ENCODE data around the gene RNF181.
"Not testable (repeated sequence)": the region's sequence is repeated elsewhere in the genome, so short reads cannot be mapped to it uniquely, and the experiment has no call there.

RNF181 gene

DNA sequence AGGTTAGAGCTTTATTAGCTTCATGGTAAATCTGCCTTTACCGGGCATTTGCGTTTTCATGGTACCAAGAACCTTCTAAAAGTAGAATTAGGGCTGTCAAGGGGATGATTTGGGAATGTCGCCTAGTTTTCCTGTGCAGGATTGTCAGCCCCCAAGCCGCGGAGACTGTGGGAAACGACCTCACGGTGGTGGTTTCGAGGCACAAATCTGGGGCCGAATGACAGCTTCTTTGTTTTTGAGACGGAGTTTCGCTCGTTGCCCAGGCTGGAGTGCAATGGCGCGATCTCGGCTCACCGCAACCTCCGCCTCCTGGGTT lies 19.8 kb downstream of the RNF181 start (continued):
- TF ChIP-seq, protein P1, sequence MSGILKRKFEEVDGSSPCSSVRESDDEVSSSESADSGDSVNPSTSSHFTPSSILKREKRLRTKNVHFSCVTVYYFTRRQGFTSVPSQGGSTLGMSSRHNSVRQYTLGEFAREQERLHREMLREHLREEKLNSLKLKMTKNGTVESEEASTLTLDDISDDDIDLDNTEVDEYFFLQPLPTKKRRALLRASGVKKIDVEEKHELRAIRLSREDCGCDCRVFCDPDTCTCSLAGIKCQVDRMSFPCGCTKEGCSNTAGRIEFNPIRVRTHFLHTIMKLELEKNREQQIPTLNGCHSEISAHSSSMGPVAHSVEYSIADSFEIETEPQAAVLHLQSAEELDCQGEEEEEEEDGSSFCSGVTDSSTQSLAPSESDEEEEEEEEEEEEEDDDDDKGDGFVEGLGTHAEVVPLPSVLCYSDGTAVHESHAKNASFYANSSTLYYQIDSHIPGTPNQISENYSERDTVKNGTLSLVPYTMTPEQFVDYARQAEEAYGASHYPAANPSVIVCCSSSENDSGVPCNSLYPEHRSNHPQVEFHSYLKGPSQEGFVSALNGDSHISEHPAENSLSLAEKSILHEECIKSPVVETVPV (CRISPR knock-in tag; IDR thresholded peaks at IDR 0.05): no peak
- TF ChIP-seq, protein P2, sequence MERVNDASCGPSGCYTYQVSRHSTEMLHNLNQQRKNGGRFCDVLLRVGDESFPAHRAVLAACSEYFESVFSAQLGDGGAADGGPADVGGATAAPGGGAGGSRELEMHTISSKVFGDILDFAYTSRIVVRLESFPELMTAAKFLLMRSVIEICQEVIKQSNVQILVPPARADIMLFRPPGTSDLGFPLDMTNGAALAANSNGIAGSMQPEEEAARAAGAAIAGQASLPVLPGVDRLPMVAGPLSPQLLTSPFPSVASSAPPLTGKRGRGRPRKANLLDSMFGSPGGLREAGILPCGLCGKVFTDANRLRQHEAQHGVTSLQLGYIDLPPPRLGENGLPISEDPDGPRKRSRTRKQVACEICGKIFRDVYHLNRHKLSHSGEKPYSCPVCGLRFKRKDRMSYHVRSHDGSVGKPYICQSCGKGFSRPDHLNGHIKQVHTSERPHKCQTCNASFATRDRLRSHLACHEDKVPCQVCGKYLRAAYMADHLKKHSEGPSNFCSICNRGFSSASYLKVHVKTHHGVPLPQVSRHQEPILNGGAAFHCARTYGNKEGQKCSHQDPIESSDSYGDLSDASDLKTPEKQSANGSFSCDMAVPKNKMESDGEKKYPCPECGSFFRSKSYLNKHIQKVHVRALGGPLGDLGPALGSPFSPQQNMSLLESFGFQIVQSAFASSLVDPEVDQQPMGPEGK (CRISPR knock-in tag; IDR thresholded peaks at IDR 0.05; ENCODE audit: borderline replicate concordance): no peak
- no peak for TF ChIP-seq ZFP30 (CRISPR knock-in tag; IDR thresholded peaks at IDR 0.05)
- no peak for TF ChIP-seq ISL1 (CRISPR knock-in tag; IDR thresholded peaks at IDR 0.05)
- no peak for TF ChIP-seq PPARA (CRISPR knock-in tag; IDR thresholded peaks at IDR 0.05; ENCODE audit: borderline replicate concordance)

DNA sequence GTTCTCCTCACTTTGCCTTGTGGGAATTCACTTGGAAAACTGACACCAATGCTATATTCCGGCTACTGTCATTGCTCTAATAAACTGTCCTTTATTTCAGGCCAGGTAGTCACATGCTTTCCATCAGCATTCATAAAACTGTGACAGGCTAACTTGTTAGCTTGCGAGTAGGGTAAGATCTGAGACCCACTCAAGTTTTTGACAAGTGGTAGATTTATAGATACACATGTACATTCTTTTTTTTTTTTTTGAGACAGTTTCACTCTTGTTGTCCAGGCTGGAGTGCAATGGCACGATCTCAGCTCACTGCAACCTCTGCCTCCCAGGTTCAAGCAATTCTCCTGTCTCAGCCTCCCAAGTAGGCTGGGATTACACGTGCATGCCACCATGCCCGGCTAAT lies 22.2 kb downstream of the RNF181 start:
- not testable (repeated sequence) for ATAC-seq

DNA sequence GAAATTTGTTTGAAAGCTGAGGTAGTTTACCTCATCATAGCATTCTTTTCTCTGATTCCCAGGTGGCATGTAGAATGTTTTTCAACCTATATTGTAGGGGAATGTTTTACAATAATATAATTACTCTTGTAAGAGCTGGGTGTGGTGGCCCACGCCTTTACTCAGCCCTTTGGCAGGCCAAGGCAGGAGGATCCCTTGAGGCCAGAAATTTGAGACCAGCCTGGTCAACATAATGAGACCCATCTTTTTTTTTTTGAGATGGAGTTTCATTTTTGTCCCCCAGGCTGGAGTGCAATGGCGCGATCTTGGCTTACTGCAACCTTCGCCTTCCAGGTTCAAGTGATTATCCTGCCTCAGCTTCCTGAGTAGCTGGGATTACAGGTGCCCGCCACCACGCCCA lies 24.1 kb downstream of the RNF181 start:
- no peak for ATAC-seq
- TF ChIP-seq, protein P3, sequence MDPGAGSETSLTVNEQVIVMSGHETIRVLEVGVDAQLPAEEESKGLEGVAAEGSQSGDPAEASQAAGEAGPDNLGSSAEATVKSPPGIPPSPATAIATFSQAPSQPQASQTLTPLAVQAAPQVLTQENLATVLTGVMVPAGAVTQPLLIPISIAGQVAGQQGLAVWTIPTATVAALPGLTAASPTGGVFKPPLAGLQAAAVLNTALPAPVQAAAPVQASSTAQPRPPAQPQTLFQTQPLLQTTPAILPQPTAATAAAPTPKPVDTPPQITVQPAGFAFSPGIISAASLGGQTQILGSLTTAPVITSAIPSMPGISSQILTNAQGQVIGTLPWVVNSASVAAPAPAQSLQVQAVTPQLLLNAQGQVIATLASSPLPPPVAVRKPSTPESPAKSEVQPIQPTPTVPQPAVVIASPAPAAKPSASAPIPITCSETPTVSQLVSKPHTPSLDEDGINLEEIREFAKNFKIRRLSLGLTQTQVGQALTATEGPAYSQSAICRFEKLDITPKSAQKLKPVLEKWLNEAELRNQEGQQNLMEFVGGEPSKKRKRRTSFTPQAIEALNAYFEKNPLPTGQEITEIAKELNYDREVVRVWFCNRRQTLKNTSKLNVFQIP (CRISPR knock-in tag; IDR thresholded peaks at IDR 0.05; ENCODE audit: borderline replicate concordance, low read depth): no peak
- TF ChIP-seq ZFP30 (CRISPR knock-in tag; IDR thresholded peaks at IDR 0.05) (no peak), OSR1 (CRISPR knock-in tag; IDR thresholded peaks at IDR 0.05) (no peak), TCF4 (CRISPR knock-in tag; IDR thresholded peaks at IDR 0.05; ENCODE audit: borderline replicate concordance) (no peak), ZC3H10 (CRISPR knock-in tag; IDR thresholded peaks at IDR 0.05) (no peak), SNAI2 (CRISPR knock-in tag; IDR thresholded peaks at IDR 0.05) (no peak), ZNF8 (CRISPR knock-in tag; IDR thresholded peaks at IDR 0.05) (no peak), ZNF565 (CRISPR knock-in tag; conservative IDR thresholded peaks at IDR 0.05; ENCODE audit: low read depth) (no peak), ZFP3 (CRISPR knock-in tag; IDR thresholded peaks at IDR 0.05) (no peak), ESRRG (CRISPR knock-in tag; IDR thresholded peaks at IDR 0.05) (no peak), ZNF70 (CRISPR knock-in tag; IDR thresholded peaks at IDR 0.05) (no peak), TOX (CRISPR knock-in tag; IDR thresholded peaks at IDR 0.05; ENCODE audit: borderline replicate concordance) (no peak), BACH2 (CRISPR knock-in tag; IDR thresholded peaks at IDR 0.05; ENCODE audit: borderline replicate concordance) (no peak), RARB (CRISPR knock-in tag; IDR thresholded peaks at IDR 0.05) (no peak), GLIS3 (CRISPR knock-in tag; IDR thresholded peaks at IDR 0.05) (no peak), ARNTL (CRISPR knock-in tag; IDR thresholded peaks at IDR 0.05; ENCODE audit: borderline replicate concordance, low read depth) (no peak)
- TF ChIP-seq, protein P4, sequence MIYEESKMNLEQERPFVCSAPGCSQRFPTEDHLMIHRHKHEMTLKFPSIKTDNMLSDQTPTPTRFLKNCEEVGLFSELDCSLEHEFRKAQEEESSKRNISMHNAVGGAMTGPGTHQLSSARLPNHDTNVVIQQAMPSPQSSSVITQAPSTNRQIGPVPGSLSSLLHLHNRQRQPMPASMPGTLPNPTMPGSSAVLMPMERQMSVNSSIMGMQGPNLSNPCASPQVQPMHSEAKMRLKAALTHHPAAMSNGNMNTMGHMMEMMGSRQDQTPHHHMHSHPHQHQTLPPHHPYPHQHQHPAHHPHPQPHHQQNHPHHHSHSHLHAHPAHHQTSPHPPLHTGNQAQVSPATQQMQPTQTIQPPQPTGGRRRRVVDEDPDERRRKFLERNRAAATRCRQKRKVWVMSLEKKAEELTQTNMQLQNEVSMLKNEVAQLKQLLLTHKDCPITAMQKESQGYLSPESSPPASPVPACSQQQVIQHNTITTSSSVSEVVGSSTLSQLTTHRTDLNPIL (CRISPR knock-in tag; IDR thresholded peaks at IDR 0.05; ENCODE audit: low read depth): no peak
- TF ChIP-seq, protein P5, sequence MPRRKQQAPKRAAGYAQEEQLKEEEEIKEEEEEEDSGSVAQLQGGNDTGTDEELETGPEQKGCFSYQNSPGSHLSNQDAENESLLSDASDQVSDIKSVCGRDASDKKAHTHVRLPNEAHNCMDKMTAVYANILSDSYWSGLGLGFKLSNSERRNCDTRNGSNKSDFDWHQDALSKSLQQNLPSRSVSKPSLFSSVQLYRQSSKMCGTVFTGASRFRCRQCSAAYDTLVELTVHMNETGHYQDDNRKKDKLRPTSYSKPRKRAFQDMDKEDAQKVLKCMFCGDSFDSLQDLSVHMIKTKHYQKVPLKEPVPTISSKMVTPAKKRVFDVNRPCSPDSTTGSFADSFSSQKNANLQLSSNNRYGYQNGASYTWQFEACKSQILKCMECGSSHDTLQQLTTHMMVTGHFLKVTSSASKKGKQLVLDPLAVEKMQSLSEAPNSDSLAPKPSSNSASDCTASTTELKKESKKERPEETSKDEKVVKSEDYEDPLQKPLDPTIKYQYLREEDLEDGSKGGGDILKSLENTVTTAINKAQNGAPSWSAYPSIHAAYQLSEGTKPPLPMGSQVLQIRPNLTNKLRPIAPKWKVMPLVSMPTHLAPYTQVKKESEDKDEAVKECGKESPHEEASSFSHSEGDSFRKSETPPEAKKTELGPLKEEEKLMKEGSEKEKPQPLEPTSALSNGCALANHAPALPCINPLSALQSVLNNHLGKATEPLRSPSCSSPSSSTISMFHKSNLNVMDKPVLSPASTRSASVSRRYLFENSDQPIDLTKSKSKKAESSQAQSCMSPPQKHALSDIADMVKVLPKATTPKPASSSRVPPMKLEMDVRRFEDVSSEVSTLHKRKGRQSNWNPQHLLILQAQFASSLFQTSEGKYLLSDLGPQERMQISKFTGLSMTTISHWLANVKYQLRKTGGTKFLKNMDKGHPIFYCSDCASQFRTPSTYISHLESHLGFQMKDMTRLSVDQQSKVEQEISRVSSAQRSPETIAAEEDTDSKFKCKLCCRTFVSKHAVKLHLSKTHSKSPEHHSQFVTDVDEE (CRISPR knock-in tag; IDR thresholded peaks at IDR 0.05): no peak
- TF ChIP-seq, protein P2 (CRISPR knock-in tag; IDR thresholded peaks at IDR 0.05; ENCODE audit: borderline replicate concordance): no peak
- TF ChIP-seq, protein P1 (CRISPR knock-in tag; IDR thresholded peaks at IDR 0.05): no peak

All from SK-N-SH treated with all-trans-retinoic acid at 6 μM for 48 hours (cell line).